ENCODE results near the gene SLC12A7.

Gene SLC12A7

GRCh38 chr5:1079486-1079885 is 32.4 kb downstream of the SLC12A7 start:
- no peaks in the 10 kb centered on the region for H3K9me2 ChIP-seq (replicated peaks; ENCODE audit: low read depth, low read length)
- H3K4me1 ChIP-seq (ENCODE audit: insufficient read depth, low read length, poor library complexity, severe bottlenecking) = no peaks in the 10 kb centered on the region
- no peaks in the 10 kb centered on the region for H3F3A ChIP-seq (ENCODE audit: low read depth)
- H2AFZ ChIP-seq (ENCODE audit: low read length) = no peak overlapping the region
- no peaks in the 10 kb centered on the region for H4K20me1 ChIP-seq (ENCODE audit: insufficient read depth, low read length, poor library complexity, severe bottlenecking)
- no peaks in the 10 kb centered on the region for H3K36me3 ChIP-seq (ENCODE audit: insufficient read depth, low read length)
- TF ChIP-seq EZH2phosphoT487 (IDR thresholded peaks at IDR 0.05; ENCODE audit: borderline replicate concordance) = no peak
- no peaks in the 10 kb centered on the region for H3K79me2 ChIP-seq (ENCODE audit: insufficient read depth, low read length)
- no peaks in the 10 kb centered on the region for H3K9me3 ChIP-seq (ENCODE audit: insufficient read depth, low read depth, low read length)
- H3K4me3 ChIP-seq (ENCODE audit: low read length, poor library complexity, severe bottlenecking) = no peak overlapping the region
- no peak overlapping the region for H3K9ac ChIP-seq (ENCODE audit: low read depth, low read length, poor library complexity, severe bottlenecking)
- H3K27me3 ChIP-seq (ENCODE audit: insufficient read depth, low read length, poor library complexity, severe bottlenecking) = no peaks in the 10 kb centered on the region
- H3K4me2 ChIP-seq (ENCODE audit: low read depth, low read length, poor library complexity, severe bottlenecking) = no peak overlapping the region

- Histone ChIP-seq H3K4me1 (ENCODE audit: insufficient read depth, low read length, poor library complexity, severe bottlenecking) (no peaks in the 10 kb centered on the region), H3K9ac (ENCODE audit: low read depth, low read length, poor library complexity, severe bottlenecking) (no peak overlapping the region), H3K4me3 (ENCODE audit: low read length, poor library complexity, severe bottlenecking) (no peak overlapping the region), H3F3A (ENCODE audit: low read depth) (no peaks in the 10 kb centered on the region), H3K9me2 (replicated peaks; ENCODE audit: low read depth, low read length) (no peaks in the 10 kb centered on the region), H3K4me2 (ENCODE audit: low read depth, low read length, poor library complexity, severe bottlenecking) (no peak overlapping the region), H3K9me3 (ENCODE audit: insufficient read depth, low read depth, low read length) (no peaks in the 10 kb centered on the region), H3K36me3 (ENCODE audit: insufficient read depth, low read length) (no peaks in the 10 kb centered on the region), H3K79me2 (ENCODE audit: insufficient read depth, low read length) (no peaks in the 10 kb centered on the region), H2AFZ (ENCODE audit: low read length) (no peak overlapping the region), H3K27me3 (ENCODE audit: insufficient read depth, low read length, poor library complexity, severe bottlenecking) (no peaks in the 10 kb centered on the region), H4K20me1 (ENCODE audit: insufficient read depth, low read length, poor library complexity, severe bottlenecking) (no peaks in the 10 kb centered on the region)
- no peak for TF ChIP-seq EZH2phosphoT487 (IDR thresholded peaks at IDR 0.05; ENCODE audit: borderline replicate concordance)
- no peak for TF ChIP-seq CTCF (conservative IDR thresholded peaks at IDR 0.05; ENCODE audit: low read length)
Observed at GRCh38 chr5:1078851-1079250, 33.0 kb downstream of the SLC12A7 start.

DNA sequence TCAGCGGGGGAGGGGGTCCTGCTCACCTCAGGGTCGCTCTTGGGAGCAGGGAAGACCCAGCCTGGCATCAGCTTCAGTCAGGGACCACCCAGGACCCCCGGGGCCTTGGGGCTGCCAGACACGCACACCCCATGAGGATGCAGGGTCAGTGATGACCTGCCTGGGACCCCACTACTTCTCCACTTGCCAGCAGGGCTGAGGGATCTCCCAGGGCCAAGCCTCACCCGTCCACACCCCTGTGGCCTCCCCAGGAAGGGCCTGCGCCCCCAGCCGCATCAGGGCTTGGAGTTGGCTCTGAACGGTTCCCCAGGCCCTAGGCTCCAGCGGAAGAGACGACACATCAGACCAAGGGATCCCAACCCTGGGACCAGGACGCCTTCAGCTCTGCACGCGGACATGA is 33.7 kb downstream of the SLC12A7 start:
- Histone ChIP-seq H3K79me2 (ENCODE audit: insufficient read depth, low read length) (no peaks in the 10 kb centered on the region), H3K4me2 (ENCODE audit: low read depth, low read length, poor library complexity, severe bottlenecking) (no peak overlapping the region), H3K4me3 (ENCODE audit: low read length, poor library complexity, severe bottlenecking) (no peak overlapping the region), H2AFZ (ENCODE audit: low read length) (no peak overlapping the region), H3K4me1 (ENCODE audit: insufficient read depth, low read length, poor library complexity, severe bottlenecking) (no peaks in the 10 kb centered on the region), H3K9me3 (ENCODE audit: insufficient read depth, low read depth, low read length) (no peaks in the 10 kb centered on the region), H3K36me3 (ENCODE audit: insufficient read depth, low read length) (no peaks in the 10 kb centered on the region), H3K27me3 (ENCODE audit: insufficient read depth, low read length, poor library complexity, severe bottlenecking) (no peaks in the 10 kb centered on the region), H3K9ac (ENCODE audit: low read depth, low read length, poor library complexity, severe bottlenecking) (no peak overlapping the region), H4K20me1 (ENCODE audit: insufficient read depth, low read length, poor library complexity, severe bottlenecking) (no peaks in the 10 kb centered on the region), H3K9me2 (replicated peaks; ENCODE audit: low read depth, low read length) (no peaks in the 10 kb centered on the region), H3F3A (ENCODE audit: low read depth) (no peaks in the 10 kb centered on the region)
- TF ChIP-seq CTCF (conservative IDR thresholded peaks at IDR 0.05; ENCODE audit: low read length) (no peak), EZH2phosphoT487 (IDR thresholded peaks at IDR 0.05; ENCODE audit: borderline replicate concordance) (no peak)

DNA sequence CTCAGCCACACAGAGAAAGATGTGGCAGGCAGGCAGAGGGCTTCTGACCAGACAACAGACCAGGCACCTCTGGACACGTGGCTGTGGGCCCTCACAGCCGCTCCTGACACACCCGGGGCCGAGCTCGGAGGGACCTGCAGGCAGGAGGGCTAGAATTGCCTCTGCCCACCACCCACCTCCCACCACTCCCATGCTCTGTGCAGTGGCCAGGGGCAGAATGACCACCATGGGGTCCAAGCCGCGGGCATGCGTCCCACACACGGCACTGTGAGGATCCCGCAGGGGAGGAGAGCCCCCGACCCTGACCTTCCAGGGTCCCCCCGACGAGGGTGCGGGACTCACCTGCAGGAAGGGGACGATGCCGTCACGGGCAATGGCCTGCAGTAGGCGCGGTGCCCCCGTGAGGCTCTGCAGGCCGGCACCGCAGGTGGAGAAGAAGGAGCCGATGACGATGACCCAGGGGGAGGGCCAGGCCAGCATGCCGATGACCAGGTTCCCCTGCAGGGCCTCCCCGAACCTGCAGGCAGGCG is 34.3 kb downstream of the SLC12A7 start:
- H3K79me2 ChIP-seq (ENCODE audit: insufficient read depth, low read length) = no peaks in the 10 kb centered on the region
- H3K9me3 ChIP-seq (ENCODE audit: insufficient read depth, low read depth, low read length) = no peaks in the 10 kb centered on the region
- H3K36me3 ChIP-seq (ENCODE audit: insufficient read depth, low read length) = no peaks in the 10 kb centered on the region
- H3K27me3 ChIP-seq (ENCODE audit: insufficient read depth, low read length, poor library complexity, severe bottlenecking) = no peaks in the 10 kb centered on the region
- no peaks in the 10 kb centered on the region for H3K4me1 ChIP-seq (ENCODE audit: insufficient read depth, low read length, poor library complexity, severe bottlenecking)
- no peak overlapping the region for H3K4me3 ChIP-seq (ENCODE audit: low read length, poor library complexity, severe bottlenecking)
- H3K9me2 ChIP-seq (replicated peaks; ENCODE audit: low read depth, low read length) = no peaks in the 10 kb centered on the region
- no peak overlapping the region for H3K9ac ChIP-seq (ENCODE audit: low read depth, low read length, poor library complexity, severe bottlenecking)
- H2AFZ ChIP-seq (ENCODE audit: low read length) = no peak overlapping the region
- no peak for TF ChIP-seq CTCF (conservative IDR thresholded peaks at IDR 0.05; ENCODE audit: low read length)
- no peak for TF ChIP-seq EZH2phosphoT487 (IDR thresholded peaks at IDR 0.05; ENCODE audit: borderline replicate concordance)
- H4K20me1 ChIP-seq (ENCODE audit: insufficient read depth, low read length, poor library complexity, severe bottlenecking) = no peaks in the 10 kb centered on the region
- no peaks in the 10 kb centered on the region for H3F3A ChIP-seq (ENCODE audit: low read depth)
- H3K4me2 ChIP-seq (ENCODE audit: low read depth, low read length, poor library complexity, severe bottlenecking) = no peak overlapping the region

All from Loucy (cell line).